SK-N-SH (cell line): ENCODE data around the gene ARHGEF12. TPM values are rescaled to one million over a fixed set of nuclear protein-coding genes. Genes with fewer than 3 reads are reported as not detected.

Experiments used
- CTCF ChIA-PET: fragments of 300-600, 350-600 bp; formaldehyde crosslinking; extraction: SDS; loops from one replicate; lab custom pipeline; 2021; lab: Yijun Ruan, JAX
- POLR2A ChIA-PET: fragments of 350-600 bp; sonication (Branson Sonifier 250); formaldehyde crosslinking; extraction: SDS; loops from one replicate; lab custom pipeline; 2020; ENCODE audit warnings: antibody characterized with exemption, inconsistent platforms; lab: Yijun Ruan, JAX
- DNase-seq: peaks from one replicate; pipeline ENCODE4 v3.0.0; 2012
- H2AFZ ChIP-seq: fragments of 200-600 bp; sonication (generic); 2 replicates; pipeline ENCODE4 v1.8.1; 2016; ENCODE audit warnings: antibody characterized with exemption, mild to moderate bottlenecking, low read depth
- H3F3A ChIP-seq: fragments of 200-600 bp; sonication (generic); replicated peaks from 2 replicates; pipeline ENCODE3; 2016; ENCODE audit warnings: antibody characterized with exemption, mild to moderate bottlenecking; ENCODE audit not compliant: insufficient read depth
- H3K27ac ChIP-seq, 2 experiments: fragments of 200-500 bp in 1 of 2; fragments of 200-600 bp in 1 of 2; sonication (Bioruptor generic) in 1 of 2; sonication (generic), shearing (Covaris generic) in 1 of 2; 2 replicates each; pipeline versions ENCODE4 v1.5.1 to v1.6.1; 2014 to 2016; ENCODE audit warnings: low read depth in 2 of 2, inconsistent platforms in 1 of 2, low read length in 1 of 2, mild to moderate bottlenecking in 1 of 2, mixed read lengths in 1 of 2
- H3K27me3 ChIP-seq: fragments of 200-600 bp; sonication (generic), shearing (Covaris generic); 2 replicates; pipeline ENCODE4 v1.6.1; 2016; ENCODE audit warnings: mixed run types; ENCODE audit not compliant: insufficient read depth
- H3K36me3 ChIP-seq, 2 experiments: fragments of 200-500 bp in 1 of 2; fragments of 200-600 bp in 1 of 2; sonication (Bioruptor generic) in 1 of 2; sonication (generic) in 1 of 2; replicated peaks in 1 of 2; 2 replicates each; pipeline versions ENCODE3 to v1.5.1; 2014 to 2016; ENCODE audit warnings: low read length in 1 of 2, mild to moderate bottlenecking in 1 of 2; ENCODE audit not compliant: insufficient read depth in 2 of 2, control insufficient read depth in 1 of 2
- H3K4me1 ChIP-seq, 2 experiments: fragments of 200-500 bp in 1 of 2; fragments of 200-600 bp in 1 of 2; sonication (Bioruptor generic) in 1 of 2; sonication (generic), shearing (Covaris generic) in 1 of 2; 2 replicates each; pipeline versions ENCODE4 v1.5.1 to v1.6.1; 2014 to 2016; ENCODE audit warnings: low read depth in 1 of 2, low read length in 1 of 2, mixed run types in 1 of 2; ENCODE audit not compliant: insufficient read depth in 2 of 2, control insufficient read depth in 1 of 2
- H3K4me2 ChIP-seq: fragments of 200-600 bp; sonication (generic), shearing (Covaris generic); 2 replicates; pipeline ENCODE4 v1.6.1; 2017; ENCODE audit warnings: mixed run types
- H3K4me3 ChIP-seq, 2 experiments: fragments of 200-500 bp in 1 of 2; fragments of 200-600 bp in 1 of 2; sonication (Bioruptor generic) in 1 of 2; sonication (generic), shearing (Covaris generic) in 1 of 2; 2 replicates each; pipeline versions ENCODE4 v1.5.1 to v1.8.1; 2014 to 2016; ENCODE audit warnings: low read depth in 2 of 2, inconsistent platforms in 1 of 2, low read length in 1 of 2, mild to moderate bottlenecking in 1 of 2, mixed read lengths in 1 of 2, moderate library complexity in 1 of 2
- H3K79me2 ChIP-seq: fragments of 200-600 bp; sonication (generic); 2 replicates; pipeline ENCODE4 v1.8.1; 2017; ENCODE audit warnings: mild to moderate bottlenecking; ENCODE audit not compliant: insufficient read depth
- H3K9ac ChIP-seq: fragments of 200-600 bp; sonication (generic); 2 replicates; pipeline ENCODE4 v1.6.1; 2017; ENCODE audit warnings: mixed run types
- H3K9me2 ChIP-seq: fragments of 200-600 bp; sonication (generic); 2 replicates; pipeline ENCODE4 v1.6.1; 2017; ENCODE audit warnings: mixed run types
- H3K9me3 ChIP-seq: fragments of 200-600 bp; sonication (generic); 2 replicates; pipeline ENCODE4 v1.6.1; 2017; ENCODE audit warnings: mixed run types, mild to moderate bottlenecking, moderate library complexity
- H4K20me1 ChIP-seq: fragments of 200-600 bp; sonication (generic); 2 replicates; pipeline ENCODE4 v1.6.1; 2017; ENCODE audit warnings: mild to moderate bottlenecking, mixed run types; ENCODE audit not compliant: insufficient read depth
- CHD2 ChIP-seq: fragments of 150-350 bp; IDR thresholded peaks from 2 replicates; pipeline ENCODE4 v1.6.1; 2018; ENCODE audit warnings: low read length; ENCODE audit not compliant: partially characterized antibody
- CTCF ChIP-seq: fragments of 200-600 bp; sonication (generic); IDR thresholded peaks from 2 replicates; pipeline ENCODE4 v1.6.1; 2017; ENCODE audit warnings: antibody characterized with exemption, mild to moderate bottlenecking, moderate library complexity
- EP300 ChIP-seq, 2 experiments: IDR thresholded peaks; 2 replicates each; pipeline versions ENCODE4 v1.4.0 to v1.6.1; 2012; ENCODE audit warnings: borderline replicate concordance in 1 of 2, low read depth in 1 of 2, low read length in 1 of 2
- FOXM1 ChIP-seq: IDR thresholded peaks from 2 replicates; pipeline ENCODE4 v1.4.0; 2012; ENCODE audit warnings: low read depth, mild to moderate bottlenecking
- GABPA ChIP-seq: IDR thresholded peaks from 2 replicates; pipeline ENCODE4 v1.4.0; 2012; ENCODE audit warnings: low read depth, mild to moderate bottlenecking
- MEF2A ChIP-seq: IDR thresholded peaks from 2 replicates; pipeline ENCODE4 v1.4.0; 2012; ENCODE audit warnings: low read depth, borderline replicate concordance
- NRF1 ChIP-seq: IDR thresholded peaks from 2 replicates; pipeline ENCODE4 v1.6.1; 2012; ENCODE audit warnings: low read depth, mild to moderate bottlenecking, low read length
- POLR2AphosphoS5 ChIP-seq: IDR thresholded peaks from 2 replicates; pipeline ENCODE4 v1.6.1; 2012; ENCODE audit warnings: low read depth, low read length
- RAD21 ChIP-seq: IDR thresholded peaks from 2 replicates; pipeline ENCODE4 v1.6.1; 2012; ENCODE audit warnings: mild to moderate bottlenecking, low read length
- RCOR1 ChIP-seq: fragments of 150-350 bp; IDR thresholded peaks from 2 replicates; pipeline ENCODE4 v1.6.1; 2017; ENCODE audit warnings: antibody characterized with exemption, low read length
- REST ChIP-seq: IDR thresholded peaks from 2 replicates; pipeline ENCODE4 v1.6.1; 2012; ENCODE audit warnings: mild to moderate bottlenecking, low read depth, low read length, moderate library complexity
- RXRA ChIP-seq: IDR thresholded peaks from 2 replicates; pipeline ENCODE4 v1.4.0; 2012; ENCODE audit warnings: low read depth, mild to moderate bottlenecking, borderline replicate concordance
- SMC3 ChIP-seq: IDR thresholded peaks from 2 replicates; pipeline ENCODE4 v1.6.1; 2012; ENCODE audit warnings: low read depth, low read length, improper control_type of control experiment
- TCF12 ChIP-seq: IDR thresholded peaks from 2 replicates; pipeline ENCODE4 v1.4.0; 2012
- USF2 ChIP-seq: fragments of 150-350 bp; IDR thresholded peaks from 2 replicates; pipeline ENCODE4 v1.6.1; 2017; ENCODE audit warnings: antibody characterized with exemption, low read length, low read depth, borderline replicate concordance
- YY1 ChIP-seq: IDR thresholded peaks from 2 replicates; pipeline ENCODE4 v1.4.0; 2012; ENCODE audit warnings: low read depth, mild to moderate bottlenecking
- WGBS: methylation state at CpG from one replicate; pipeline ENCODE4 v1.1.6; 2017; ENCODE audit warnings: low lambda C conversion rate; 5-methylcytosine and 5-hydroxymethylcytosine counted together
- polyA plus RNA-seq, 3 experiments: library from polyadenylated mRNA; depleted of rRNA; stranded (reverse); fragments of >200 nt; gene quantifications; 2 replicates each; pipeline ENCODE4 v1.2.3, GENCODE V29; 2012

ARHGEF12 gene
- polyA plus RNA-seq, 1 of the 3 experiments (the other 2 are of a cell fraction), result 12.3 TPM

- Histone ChIP-seq H2AFZ (no peak overlapping the region), H3K4me3 (no peak overlapping the region), H3F3A (peaks cover 37% of the 10 kb centered on the region), H3K9me2 (no peaks in the 10 kb centered on the region), H3K4me2 (no peak overlapping the region), H3K27ac (peak overlapping the region; percentile 13 to 94; a peak in 3 of 4 replicates), H3K9me3 (no peaks in the 10 kb centered on the region), H3K79me2 (peaks cover 16% of the 10 kb centered on the region), H3K36me3 (peaks cover 35 to 48% of the 10 kb centered on the region in 2 experiments), H4K20me1 (no peaks in the 10 kb centered on the region), H3K27me3 (no peaks in the 10 kb centered on the region), H3K9ac (no peak overlapping the region), H3K4me1 (peaks cover 0 to 19% of the 10 kb centered on the region in 2 experiments; a peak in 1 of 4 replicates)
- POLR2A ChIA-PET, result no interaction called here
- no peak for DNase-seq
- CTCF ChIA-PET, result interaction anchor here (1.4 to 2.3 kb wide), 2 partner anchors 11 to 95 kb away, joined by 4 to 5 read pairs; no protein-coding TSS in a partner anchor
- no peak for TF ChIP-seq RAD21
- TF ChIP-seq RXRA, result no peak
- no peak for TF ChIP-seq NRF1
- TF ChIP-seq SMC3, result no peak
- no peak for TF ChIP-seq RCOR1
- no peak for TF ChIP-seq FOXM1
- no peak for TF ChIP-seq TCF12
- TF ChIP-seq YY1, result no peak
- TF ChIP-seq REST, result no peak
- no peak for TF ChIP-seq GABPA
- TF ChIP-seq POLR2AphosphoS5, result no peak
- no peak for TF ChIP-seq USF2
- TF ChIP-seq MEF2A, result no peak
- TF ChIP-seq CHD2, result no peak
- TF ChIP-seq EP300 (IDR thresholded peaks at IDR 0.05; ENCODE audit: borderline replicate concordance in 1 of 2, low read depth in 1 of 2, low read length in 1 of 2), result no peak
Measured at GRCh38 chr11:120430146-120430545, 93.9 kb downstream of the ARHGEF12 start.

GRCh38 chr11:120431633-120432032 lies 95.4 kb downstream of the ARHGEF12 start:
- DNase-seq, result peak; percentile 15
- POLR2A ChIA-PET, result no interaction called here
- CTCF ChIA-PET, result interaction anchor here (0.9 to 1.6 kb wide), 3 partner anchors 65 to 127 kb away, joined by 3 read pairs; no protein-coding TSS in a partner anchor

More at GRCh38 chr11:120431633-120432032, 95.4 kb downstream of the ARHGEF12 start:
- H2AFZ ChIP-seq, result peak overlapping the region; percentile 31
- H3K27me3 ChIP-seq, result no peaks in the 10 kb centered on the region
- H3K9me3 ChIP-seq, result no peaks in the 10 kb centered on the region
- TF ChIP-seq CTCF (peak; percentile 66), SMC3 (no peak)
- peak overlapping the region; percentile 12 to 42; a peak in 3 of 4 replicates for H3K4me3 ChIP-seq
- peak overlapping the region; percentile 65 for H3K4me2 ChIP-seq
- peaks cover 0 to 19% of the 10 kb centered on the region in 2 experiments; a peak in 1 of 4 replicates for H3K4me1 ChIP-seq
- H3K36me3 ChIP-seq, result peaks cover 39 to 44% of the 10 kb centered on the region in 2 experiments
- H3K27ac ChIP-seq, result peak overlapping the region; percentile 82 to 94; a peak in 3 of 4 replicates
- H3K9me2 ChIP-seq, result no peaks in the 10 kb centered on the region
- peaks cover 35% of the 10 kb centered on the region for H3F3A ChIP-seq
- peak overlapping the region; percentile 49 for H3K9ac ChIP-seq
- H3K79me2 ChIP-seq, result peaks cover 12% of the 10 kb centered on the region
- WGBS, result 63% methylated on average over 3 of the region's 3 CpGs
- no peaks in the 10 kb centered on the region for H4K20me1 ChIP-seq
